Esophagus muscularis mucosa (tissue), 4 donors: Measurements from ENCODE around the gene AQP5. TPM values are rescaled to one million over a fixed set of nuclear protein-coding genes. Genes with fewer than 3 reads are reported as not detected.

Experiments used
- DNase-seq: peaks from one replicate; pipeline ENCODE4 v3.0.0-alpha.2; 2017; ENCODE audit errors: extremely low spot score
- H3K27ac ChIP-seq, 4 donors: fragments of 200-600 bp; sonication (generic); replicated peaks in 1 of 4; 1 replicate in 3 of 4; 2 replicates in 1 of 4; pipeline ENCODE4 v1.5.1; 2016 to 2019; ENCODE audit warnings: mild to moderate bottlenecking in 1 of 4
- H3K27me3 ChIP-seq, 4 donors: fragments of 200-600 bp; sonication (generic); one replicate each; pipeline versions ENCODE4 v1.5.1 to v1.6.0; 2016 to 2019
- H3K36me3 ChIP-seq, 4 donors: fragments of 200-600 bp; sonication (generic); one replicate each; pipeline ENCODE4 v1.5.1; 2016 to 2019
- H3K4me1 ChIP-seq, 4 donors: fragments of 200-600 bp; sonication (generic); one replicate each; pipeline ENCODE4 v1.5.1; 2016 to 2019
- H3K4me3 ChIP-seq, 4 donors: fragments of 200-600 bp; sonication (generic); 1 replicate in 2 of 4; 2 replicates in 2 of 4; pipeline ENCODE4 v1.5.1; 2016 to 2019; ENCODE audit warnings: mild to moderate bottlenecking in 4 of 4, moderate library complexity in 1 of 4
- H3K9me3 ChIP-seq, 4 donors: fragments of 200-600 bp; sonication (generic); 1 replicate in 3 of 4; 2 replicates in 1 of 4; pipeline ENCODE4 v1.5.1; 2016 to 2019
- EP300 ChIP-seq: sonication (generic); formaldehyde crosslinking; IDR thresholded peaks from one replicate; pipeline ENCODE4 v1.6.1; 2017; ENCODE audit warnings: antibody characterized with exemption
- POLR2A ChIP-seq: fragments of 450-650 bp; IDR thresholded peaks from one replicate; pipeline ENCODE4 v1.6.1; 2017; ENCODE audit warnings: antibody characterized with exemption, moderate library complexity, mild to moderate bottlenecking, low read depth
- POLR2AphosphoS5 ChIP-seq, 2 donors: sonication (generic); formaldehyde crosslinking; IDR thresholded peaks; one replicate each; pipeline ENCODE4 v1.6.1; 2017; ENCODE audit warnings: antibody characterized with exemption in 2 of 2
- WGBS: methylation state at CpG from one replicate; pipeline ENCODE4 v1.1.5; 2018; 5-methylcytosine and 5-hydroxymethylcytosine counted together
- intact Hi-C: fragments of 100-400 bp; cut with DNase I; formaldehyde crosslinking; loops from one replicate; pipeline ENCODE4 v1.15.1; 2023
- total RNA-seq, 4 donors: library from RNA; depleted of rRNA; stranded (reverse); fragments of >200 nt; gene quantifications; one replicate each; pipeline versions ENCODE4 v1.1.0 to v1.2.1, GENCODE V29; 2016
- TF ChIP-seq, protein P1 (sequence below), 3 experiments: fragments of 200-600 bp in 2 of 3; fragments of 450-650 bp in 1 of 3; sonication (generic) in 2 of 3; IDR thresholded peaks; one replicate each; pipeline ENCODE4 v1.5.1; 2017 to 2019; ENCODE audit warnings: antibody characterized with exemption in 3 of 3, mild to moderate bottlenecking in 2 of 3, moderate library complexity in 1 of 3

The AQP5 gene
- total RNA-seq, 4 donors from 2014 or later = 0.83 TPM; not detected in 3

DNA sequence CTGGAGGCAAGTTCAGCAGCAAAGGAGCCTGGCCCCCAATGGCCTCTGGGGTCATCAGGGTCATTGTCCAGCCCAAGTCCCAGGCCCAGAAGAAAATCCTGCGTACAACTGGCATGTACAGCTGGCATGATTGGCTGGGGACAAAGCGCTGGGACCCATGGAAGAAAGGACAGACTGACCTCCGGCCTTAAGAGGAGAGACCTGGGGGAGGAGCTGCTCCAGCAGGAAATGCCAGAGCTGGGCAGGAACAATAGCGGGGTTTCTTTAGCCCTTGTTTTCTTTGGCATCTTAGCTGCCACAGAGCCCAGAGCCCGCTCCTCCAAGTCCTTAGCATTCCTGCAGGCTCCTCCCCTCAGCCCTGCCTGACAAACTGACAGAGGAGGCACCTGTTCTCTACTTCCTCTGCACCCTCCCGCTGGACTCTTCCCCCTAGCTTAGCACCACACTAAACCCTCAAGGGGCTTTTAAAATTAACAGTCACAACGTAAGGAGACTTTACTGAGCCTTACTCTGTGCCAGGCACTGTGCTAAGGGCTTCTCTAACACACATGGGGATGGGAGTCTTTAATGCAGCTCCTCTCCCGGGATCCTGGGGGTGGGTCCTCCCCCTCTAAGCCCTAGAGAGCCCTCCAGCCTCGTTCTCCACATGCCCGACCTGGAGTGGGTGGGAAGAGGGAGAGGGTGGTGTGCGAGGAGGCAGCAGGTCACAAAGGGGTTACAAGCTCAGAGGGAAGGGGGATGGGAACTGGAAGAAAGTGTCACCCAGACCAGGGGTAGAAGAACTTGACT lies 1.8 kb upstream of the AQP5 start:
- intact Hi-C loops = loop anchor here (10.0 kb wide), 2 partner anchors 185 to 225 kb away; no protein-coding TSS in a partner anchor
- Histone ChIP-seq H3K27ac (no peak overlapping the region), H3K9me3 (no peaks in the 10 kb centered on the region), H3K4me3 (no peak overlapping the region), H3K27me3 (peaks cover 0 to 77% (median 34%) of the 10 kb centered on the region in 4 donors), H3K36me3 (no peaks in the 10 kb centered on the region), H3K4me1 (peaks cover 5 to 36% (median 18%) of the 10 kb centered on the region in 4 donors)
- TF ChIP-seq, protein P1, sequence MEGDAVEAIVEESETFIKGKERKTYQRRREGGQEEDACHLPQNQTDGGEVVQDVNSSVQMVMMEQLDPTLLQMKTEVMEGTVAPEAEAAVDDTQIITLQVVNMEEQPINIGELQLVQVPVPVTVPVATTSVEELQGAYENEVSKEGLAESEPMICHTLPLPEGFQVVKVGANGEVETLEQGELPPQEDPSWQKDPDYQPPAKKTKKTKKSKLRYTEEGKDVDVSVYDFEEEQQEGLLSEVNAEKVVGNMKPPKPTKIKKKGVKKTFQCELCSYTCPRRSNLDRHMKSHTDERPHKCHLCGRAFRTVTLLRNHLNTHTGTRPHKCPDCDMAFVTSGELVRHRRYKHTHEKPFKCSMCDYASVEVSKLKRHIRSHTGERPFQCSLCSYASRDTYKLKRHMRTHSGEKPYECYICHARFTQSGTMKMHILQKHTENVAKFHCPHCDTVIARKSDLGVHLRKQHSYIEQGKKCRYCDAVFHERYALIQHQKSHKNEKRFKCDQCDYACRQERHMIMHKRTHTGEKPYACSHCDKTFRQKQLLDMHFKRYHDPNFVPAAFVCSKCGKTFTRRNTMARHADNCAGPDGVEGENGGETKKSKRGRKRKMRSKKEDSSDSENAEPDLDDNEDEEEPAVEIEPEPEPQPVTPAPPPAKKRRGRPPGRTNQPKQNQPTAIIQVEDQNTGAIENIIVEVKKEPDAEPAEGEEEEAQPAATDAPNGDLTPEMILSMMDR (IDR thresholded peaks at IDR 0.05) = no peak
- no peak for TF ChIP-seq POLR2A
- no peak for TF ChIP-seq EP300
- TF ChIP-seq POLR2AphosphoS5 (IDR thresholded peaks at IDR 0.05) = no peak
- 45% methylated on average over 11 of the region's 11 CpGs for WGBS
- DNase-seq = no peak

DNA sequence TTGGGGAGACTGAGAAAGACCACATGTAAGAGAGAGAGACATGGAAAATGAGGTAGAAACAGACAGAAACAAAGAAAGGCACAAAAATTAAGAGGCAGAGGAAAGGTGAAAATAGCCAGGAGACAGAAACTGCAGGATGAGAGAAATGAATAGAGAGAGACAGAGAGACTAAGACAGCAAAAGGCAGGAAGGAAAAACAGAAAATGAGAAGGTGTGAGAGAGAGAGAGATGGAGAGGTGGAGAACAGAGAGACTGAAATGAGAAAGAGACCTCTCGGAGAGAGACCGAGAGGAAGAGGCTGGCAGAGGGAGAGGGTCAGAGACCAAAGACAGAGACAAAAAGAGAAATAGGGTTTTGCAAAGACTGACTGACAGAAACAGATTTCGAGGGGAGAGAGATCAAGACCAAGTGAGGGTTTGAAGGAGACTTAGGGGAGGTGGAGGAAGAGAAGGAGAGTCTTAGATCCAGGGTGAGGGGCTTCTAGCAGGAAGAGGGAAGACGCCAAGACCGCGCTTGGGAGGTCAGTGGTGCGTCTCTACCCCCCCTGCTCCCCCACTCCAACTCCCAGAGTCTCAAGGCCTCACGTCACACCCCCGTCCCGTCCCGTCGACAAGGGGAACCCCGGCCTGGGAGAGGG lies 1.1 kb upstream of the AQP5 start:
- no peaks in the 10 kb centered on the region for H3K36me3 ChIP-seq
- H3K27me3 ChIP-seq = peaks cover 0 to 74% (median 26%) of the 10 kb centered on the region in 4 donors
- H3K9me3 ChIP-seq = no peaks in the 10 kb centered on the region
- peak overlapping the region; percentile 48 to 58 (median 49) for H3K4me3 ChIP-seq
- 63% methylated on average over 7 of the region's 13 CpGs for WGBS
- peaks cover 5 to 28% (median 16%) of the 10 kb centered on the region in 4 donors for H3K4me1 ChIP-seq
- H3K27ac ChIP-seq = no peak overlapping the region
- no peak for DNase-seq
- TF ChIP-seq, protein P1 (IDR thresholded peaks at IDR 0.05) = no peak
- TF ChIP-seq POLR2AphosphoS5 (IDR thresholded peaks at IDR 0.05) (no peak), EP300 (no peak), POLR2A (no peak)
- intact Hi-C loops = loop anchor here (10.0 kb wide), 2 partner anchors 186 to 224 kb away; no protein-coding TSS in a partner anchor

- no peak overlapping the region for H3K27ac ChIP-seq
- DNase-seq = no peak
- no peaks in the 10 kb centered on the region for H3K9me3 ChIP-seq
- TF ChIP-seq, protein P1 (IDR thresholded peaks at IDR 0.05) = no peak
- TF ChIP-seq POLR2AphosphoS5 (IDR thresholded peaks at IDR 0.05) (no peak), POLR2A (no peak), EP300 (no peak)
- H3K4me1 ChIP-seq = peaks cover 9 to 32% (median 20%) of the 10 kb centered on the region in 4 donors
- peak overlapping the region; percentile 48 to 58 (median 49) for H3K4me3 ChIP-seq
- no peaks in the 10 kb centered on the region for H3K36me3 ChIP-seq
- H3K27me3 ChIP-seq = peaks cover 0 to 58% (median 24%) of the 10 kb centered on the region in 4 donors
- intact Hi-C loops = loop anchor here (10.0 kb wide), 2 partner anchors 187 to 223 kb away; no protein-coding TSS in a partner anchor
- 62% methylated on average over 22 of the region's 37 CpGs for WGBS
Measured at GRCh38 chr12:49961993-49962764, 507 bp downstream of the AQP5 start.

GRCh38 chr12:49962861-49963765 lies 1.4 kb downstream of the AQP5 start:
- H3K27ac ChIP-seq = no peak overlapping the region
- intact Hi-C loops = loop anchor here (10.0 kb wide), 2 partner anchors 188 to 222 kb away; no protein-coding TSS in a partner anchor
- TF ChIP-seq POLR2AphosphoS5 (IDR thresholded peaks at IDR 0.05) = no peak
- TF ChIP-seq, protein P1 (IDR thresholded peaks at IDR 0.05) = no peak
- no peak for TF ChIP-seq EP300
- TF ChIP-seq POLR2A = no peak
- H3K4me1 ChIP-seq = peaks cover 15 to 39% (median 29%) of the 10 kb centered on the region in 4 donors
- no peaks in the 10 kb centered on the region for H3K36me3 ChIP-seq
- no peak for DNase-seq
- peaks cover 0 to 55% (median 24%) of the 10 kb centered on the region in 4 donors for H3K27me3 ChIP-seq
- H3K4me3 ChIP-seq = no peak overlapping the region
- no peaks in the 10 kb centered on the region for H3K9me3 ChIP-seq
- 69% methylated on average over 15 of the region's 21 CpGs for WGBS
